AG04449 (cell line): ENCODE data around the gene CCNQ.

Experiments
- CTCF ChIA-PET: fragments of 350-600 bp; formaldehyde crosslinking; extraction: SDS; loops from one replicate; lab custom pipeline; 2021; ENCODE audit warnings: antibody characterized with exemption; lab: Yijun Ruan, JAX
- POLR2A ChIA-PET: fragments of 400-600, 350-600 bp; formaldehyde crosslinking; extraction: SDS; loops from one replicate; lab custom pipeline; 2020; ENCODE audit warnings: antibody characterized with exemption, inconsistent platforms; lab: Yijun Ruan, JAX
- DNase-seq: peaks from one replicate; pipeline ENCODE4 v3.0.0-alpha.2; 2010; ENCODE audit warnings: low read depth, low spot score
- H3K4me3 ChIP-seq: 2 replicates; pipeline ENCODE4 v1.5.1; 2011; ENCODE audit warnings: low read depth, mild to moderate bottlenecking, control low read depth, low read length
- TF ChIP-seq, protein P1 (sequence below): IDR thresholded peaks from one replicate; pipeline ENCODE4 v1.5.1; 2011; ENCODE audit warnings: mild to moderate bottlenecking, moderate library complexity, low read length, control low read depth, inconsistent platforms; ENCODE audit not compliant: insufficient read depth; ENCODE audit errors: missing control alignments

The CCNQ gene

DNA sequence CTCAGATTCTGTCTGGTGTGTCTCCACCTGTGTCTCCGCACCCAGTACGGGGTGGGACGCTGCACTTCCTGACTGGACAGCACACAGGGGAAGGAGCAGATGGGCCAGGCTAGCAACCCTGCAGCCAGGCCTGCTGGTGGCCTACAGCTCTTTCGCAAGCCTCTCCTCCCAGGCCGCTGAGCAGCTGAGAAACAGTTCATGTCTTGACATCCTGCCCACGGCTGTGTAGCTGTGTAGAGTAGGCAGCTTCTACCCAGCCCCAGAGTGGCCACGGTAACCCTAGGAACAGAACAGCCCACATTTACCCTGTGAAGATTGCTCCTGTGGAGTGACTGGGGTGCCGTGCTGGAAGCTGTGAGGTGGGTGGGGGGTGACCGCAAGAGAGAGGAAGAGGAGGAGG lies 38.9 kb downstream of the CCNQ start:
- no peak overlapping the region for H3K4me3 ChIP-seq
- no peak for DNase-seq
- TF ChIP-seq, protein P1, sequence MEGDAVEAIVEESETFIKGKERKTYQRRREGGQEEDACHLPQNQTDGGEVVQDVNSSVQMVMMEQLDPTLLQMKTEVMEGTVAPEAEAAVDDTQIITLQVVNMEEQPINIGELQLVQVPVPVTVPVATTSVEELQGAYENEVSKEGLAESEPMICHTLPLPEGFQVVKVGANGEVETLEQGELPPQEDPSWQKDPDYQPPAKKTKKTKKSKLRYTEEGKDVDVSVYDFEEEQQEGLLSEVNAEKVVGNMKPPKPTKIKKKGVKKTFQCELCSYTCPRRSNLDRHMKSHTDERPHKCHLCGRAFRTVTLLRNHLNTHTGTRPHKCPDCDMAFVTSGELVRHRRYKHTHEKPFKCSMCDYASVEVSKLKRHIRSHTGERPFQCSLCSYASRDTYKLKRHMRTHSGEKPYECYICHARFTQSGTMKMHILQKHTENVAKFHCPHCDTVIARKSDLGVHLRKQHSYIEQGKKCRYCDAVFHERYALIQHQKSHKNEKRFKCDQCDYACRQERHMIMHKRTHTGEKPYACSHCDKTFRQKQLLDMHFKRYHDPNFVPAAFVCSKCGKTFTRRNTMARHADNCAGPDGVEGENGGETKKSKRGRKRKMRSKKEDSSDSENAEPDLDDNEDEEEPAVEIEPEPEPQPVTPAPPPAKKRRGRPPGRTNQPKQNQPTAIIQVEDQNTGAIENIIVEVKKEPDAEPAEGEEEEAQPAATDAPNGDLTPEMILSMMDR = no peak
- ChIA-PET CTCF (interaction anchor here (1.9 kb wide), 1 partner anchor 108 kb away, joined by 9 read pairs; no protein-coding TSS in a partner anchor), POLR2A (no interaction called here)

DNA sequence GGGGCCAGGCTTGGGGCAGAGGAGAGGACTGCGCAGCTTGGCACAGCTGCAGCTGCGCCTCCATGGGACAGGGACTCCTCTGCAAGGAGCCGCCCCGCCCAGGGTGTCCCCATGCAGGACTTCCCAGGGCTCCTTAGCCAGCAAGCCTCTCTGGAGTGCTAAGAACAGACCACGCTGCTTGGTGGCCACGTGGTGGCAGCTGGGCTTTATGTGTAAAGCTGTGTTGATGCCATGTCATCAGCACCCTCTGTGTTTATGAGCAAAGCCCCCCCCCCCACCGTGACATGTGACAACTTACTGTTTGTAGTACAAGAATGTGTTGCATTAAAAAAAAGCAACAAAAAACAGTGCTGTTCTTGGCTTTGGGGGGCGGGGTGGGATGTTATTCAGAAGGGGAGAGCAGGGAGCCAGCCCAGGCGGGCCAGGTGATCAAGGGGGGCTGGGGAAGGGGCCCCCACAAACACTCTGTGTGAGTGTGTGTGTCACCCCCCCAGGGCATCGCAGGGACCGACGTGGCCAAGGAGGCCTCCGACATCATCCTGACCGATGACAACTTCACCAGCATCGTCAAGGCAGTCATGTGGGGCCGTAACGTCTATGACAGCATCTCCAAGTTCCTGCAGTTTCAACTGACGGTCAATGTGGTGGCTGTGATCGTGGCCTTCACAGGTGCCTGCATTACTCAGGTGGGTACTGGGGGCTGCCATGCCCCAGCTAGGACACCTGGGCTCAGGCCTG lies 41.2 kb downstream of the CCNQ start:
- no peak for DNase-seq
- no peak overlapping the region for H3K4me3 ChIP-seq
- POLR2A ChIA-PET = no interaction called here
- CTCF ChIA-PET = interaction anchor here (5.0 to 8.7 kb wide), 2 partner anchors 108 to 151 kb away, joined by 15 to 122 read pairs; no protein-coding TSS in a partner anchor
- TF ChIP-seq, protein P1 = no peak

DNA sequence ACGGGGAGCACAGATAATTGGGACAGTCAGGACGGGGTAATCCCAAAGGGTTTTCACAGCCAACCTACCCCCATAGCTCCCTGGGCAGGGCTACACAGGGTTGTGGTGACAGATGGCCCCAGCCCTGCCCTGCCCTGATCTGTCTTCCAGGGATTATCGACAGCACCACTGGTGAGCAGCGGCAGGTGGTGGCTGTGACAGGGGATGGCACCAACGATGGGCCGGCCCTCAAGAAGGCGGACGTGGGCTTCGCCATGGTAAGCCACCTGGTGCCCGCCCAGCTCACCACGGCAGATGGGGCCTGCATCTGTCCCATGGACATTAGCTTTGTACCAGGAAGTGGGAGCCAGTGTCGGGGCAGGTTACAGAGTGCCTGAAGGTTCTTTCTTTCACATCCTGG lies 42.2 kb downstream of the CCNQ start:
- POLR2A ChIA-PET = no interaction called here
- no peak for DNase-seq
- TF ChIP-seq, protein P1 = no peak
- no peak overlapping the region for H3K4me3 ChIP-seq
- CTCF ChIA-PET = interaction anchor here (1.0 to 8.7 kb wide), 3 partner anchors 18 to 152 kb away, joined by 3 to 122 read pairs (median 15); no protein-coding TSS in a partner anchor

DNA sequence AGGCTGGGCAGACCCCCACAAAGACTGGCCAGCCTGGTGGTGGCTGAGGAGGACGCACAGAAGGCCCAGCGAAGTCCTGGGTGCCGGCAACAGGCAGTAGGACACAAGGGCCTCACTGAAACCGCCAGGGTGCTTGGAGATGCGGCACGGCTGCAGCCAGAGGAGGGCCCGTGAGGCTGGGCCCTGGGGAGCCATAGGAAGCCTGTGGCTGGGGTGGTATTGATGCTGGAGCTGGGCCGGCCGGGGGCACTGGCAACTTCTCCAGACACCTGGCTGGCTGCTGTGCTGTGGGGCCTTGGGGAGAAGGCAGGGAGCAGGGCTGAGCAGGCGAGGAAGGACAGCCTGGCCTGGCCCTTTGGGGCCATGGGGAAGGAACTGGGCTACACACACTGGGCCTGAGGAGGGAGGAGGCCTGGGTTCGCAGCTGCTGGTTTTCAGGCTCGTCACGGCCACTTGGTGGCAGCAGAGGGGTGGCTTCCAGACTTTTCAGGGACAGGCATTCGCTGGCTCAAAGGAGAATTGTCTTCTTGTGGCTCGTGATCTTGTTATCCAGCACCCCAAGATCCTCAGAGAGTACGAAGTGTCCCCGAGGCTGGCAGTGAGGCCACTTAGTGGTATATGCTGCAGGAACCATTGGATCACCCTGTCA lies 44.3 kb downstream of the CCNQ start:
- ChIA-PET POLR2A (no interaction called here), CTCF (interaction anchor here (0.8 to 8.7 kb wide), 16 partner anchors 8 to 396 kb away, joined by 3 to 122 read pairs (median 4); no protein-coding TSS in a partner anchor)
- no peak overlapping the region for H3K4me3 ChIP-seq
- TF ChIP-seq, protein P1 = peak; percentile 73
- no peak for DNase-seq

DNA sequence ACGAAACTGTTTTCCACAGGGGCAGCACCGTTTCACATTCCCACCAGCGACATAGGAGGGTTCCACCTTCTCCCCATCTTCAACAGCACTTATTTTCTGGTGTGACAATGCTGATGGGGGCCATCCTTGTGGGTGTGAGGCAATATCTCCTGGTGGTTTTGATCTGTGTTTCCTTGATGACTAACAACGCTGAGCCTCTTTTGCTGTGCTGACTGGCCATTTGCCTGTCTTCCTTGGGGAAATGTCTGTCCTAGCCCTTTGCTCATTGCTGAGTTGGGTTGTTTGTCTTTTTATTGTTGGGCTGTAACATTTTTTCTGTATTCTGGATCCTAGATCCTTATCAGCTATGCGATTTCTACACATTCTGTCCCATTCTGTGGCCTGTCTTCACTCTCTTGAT lies 47.8 kb downstream of the CCNQ start:
- ChIA-PET CTCF (interaction anchor here (0.6 to 8.7 kb wide), 4 partner anchors 12 to 114 kb away, joined by 3 to 122 read pairs (median 24); no protein-coding TSS in a partner anchor), POLR2A (no interaction called here)
- TF ChIP-seq, protein P1 = no peak
- no peak for DNase-seq
- no peak overlapping the region for H3K4me3 ChIP-seq

DNA sequence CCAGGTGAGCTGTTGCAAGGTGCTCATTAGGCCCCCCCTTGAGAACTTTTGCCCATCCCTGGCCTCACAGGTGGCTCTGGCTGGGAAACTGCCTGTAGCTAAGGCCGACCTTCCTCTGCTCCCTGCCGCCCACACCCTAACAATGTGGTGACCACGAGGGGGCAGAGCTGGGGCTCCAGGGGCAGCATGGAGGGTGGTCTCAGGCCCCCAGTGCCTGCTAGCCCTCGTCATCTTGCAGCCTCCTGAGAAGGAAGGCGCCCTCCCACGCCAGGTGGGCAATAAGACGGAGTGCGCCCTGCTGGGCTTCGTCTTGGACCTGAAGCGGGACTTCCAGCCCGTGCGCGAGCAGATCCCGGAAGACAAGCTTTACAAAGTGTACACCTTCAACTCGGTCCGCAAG lies 49.1 kb downstream of the CCNQ start:
- TF ChIP-seq, protein P1 = no peak
- DNase-seq = no peak
- H3K4me3 ChIP-seq = no peak overlapping the region
- POLR2A ChIA-PET = no interaction called here
- CTCF ChIA-PET = interaction anchor here (6.7 to 8.7 kb wide), 2 partner anchors 11 to 116 kb away, joined by 44 to 122 read pairs; no protein-coding TSS in a partner anchor
